ES-I3 (cell line): ENCODE results near the gene RGS7.
"Not testable (repeated sequence)": the region's sequence is repeated elsewhere in the genome, so short reads cannot be mapped to it uniquely, and the experiment has no call there.

Experiments used
- H3K36me3 ChIP-seq: 2 replicates; pipeline ENCODE4 v1.6.1; 2013; ENCODE audit warnings: mild to moderate bottlenecking, low read length, control low read depth, moderate library complexity; ENCODE audit not compliant: insufficient read depth
- H3K4me1 ChIP-seq: 2 replicates; pipeline ENCODE4 v1.6.1; 2013; ENCODE audit warnings: mild to moderate bottlenecking, control low read depth, low read length; ENCODE audit not compliant: insufficient read depth
- H3K9ac ChIP-seq: 2 replicates; pipeline ENCODE4 v1.6.1; 2013; ENCODE audit warnings: low read depth, mild to moderate bottlenecking, low read length, moderate library complexity
- H3K9me3 ChIP-seq: 2 replicates; pipeline ENCODE4 v1.6.1; 2013; ENCODE audit warnings: mild to moderate bottlenecking, low read length, moderate library complexity; ENCODE audit not compliant: control insufficient read depth, insufficient read depth

The RGS7 gene

DNA sequence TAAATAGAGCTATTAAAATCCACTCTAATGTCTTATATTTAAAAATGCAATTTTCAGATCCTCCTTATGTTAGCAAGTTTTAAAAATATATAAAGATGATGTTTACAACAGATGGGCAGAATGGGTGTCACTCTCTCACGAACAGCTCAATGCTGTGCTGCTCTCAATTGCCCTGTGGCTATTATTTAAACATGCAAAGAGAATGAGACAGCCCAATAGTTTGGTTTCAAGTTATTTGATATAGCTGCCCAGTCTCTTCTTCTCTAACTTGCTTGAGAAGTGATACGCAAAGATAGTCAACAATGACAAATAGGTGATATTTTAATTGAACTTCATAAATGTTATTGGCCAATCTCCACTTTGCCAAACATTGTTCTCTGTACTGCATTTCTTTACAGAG, 545.7 kb downstream of the RGS7 start:
- Histone ChIP-seq H3K4me1 (no peaks in the 10 kb centered on the region), H3K9me3 (no peaks in the 10 kb centered on the region), H3K9ac (no peak overlapping the region), H3K36me3 (no peaks in the 10 kb centered on the region)

- Histone ChIP-seq H3K4me1 (no peaks in the 10 kb centered on the region), H3K36me3 (no peaks in the 10 kb centered on the region), H3K9me3 (no peaks in the 10 kb centered on the region), H3K9ac (no peak overlapping the region)
Observed at GRCh38 chr1:240808381-240808780, 548.6 kb downstream of the RGS7 start.

- no peaks in the 10 kb centered on the region for H3K9me3 ChIP-seq
- H3K4me1 ChIP-seq: no peaks in the 10 kb centered on the region
- H3K36me3 ChIP-seq: no peaks in the 10 kb centered on the region
- no peak overlapping the region for H3K9ac ChIP-seq
Observed at GRCh38 chr1:240806200-240806745, 550.7 kb downstream of the RGS7 start.

DNA sequence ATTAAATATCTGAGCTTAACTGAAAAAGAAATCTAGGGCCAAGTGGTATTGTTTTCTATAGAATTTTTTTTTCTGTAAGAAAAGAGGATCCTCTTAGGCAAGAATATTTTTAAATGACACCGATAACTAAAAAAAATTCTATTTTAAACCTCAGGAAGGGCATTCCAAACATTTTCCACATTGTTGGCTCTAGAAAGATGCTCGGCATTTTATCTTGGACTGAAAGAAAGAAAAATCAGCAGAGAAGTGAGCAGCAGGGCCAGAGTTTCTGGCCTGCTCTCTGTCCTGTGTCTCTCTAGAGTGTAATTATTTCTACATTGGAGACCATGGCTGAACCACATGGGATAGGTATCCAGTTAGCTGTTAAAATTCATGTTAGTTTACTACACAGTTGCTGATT, 552.5 kb downstream of the RGS7 start:
- Histone ChIP-seq H3K9me3 (no peaks in the 10 kb centered on the region), H3K36me3 (no peaks in the 10 kb centered on the region), H3K4me1 (no peaks in the 10 kb centered on the region), H3K9ac (no peak overlapping the region)

GRCh38 chr1:240803151-240803550, 553.9 kb downstream of the RGS7 start:
- Histone ChIP-seq H3K9me3 (no peaks in the 10 kb centered on the region), H3K4me1 (no peaks in the 10 kb centered on the region), H3K36me3 (no peaks in the 10 kb centered on the region), H3K9ac (no peak overlapping the region)

GRCh38 chr1:240802271-240802670, 554.7 kb downstream of the RGS7 start:
- no peaks in the 10 kb centered on the region for H3K36me3 ChIP-seq
- H3K9me3 ChIP-seq: no peaks in the 10 kb centered on the region
- H3K4me1 ChIP-seq: no peaks in the 10 kb centered on the region
- H3K9ac ChIP-seq: no peak overlapping the region

- Histone ChIP-seq H3K4me1 (no peaks in the 10 kb centered on the region), H3K9ac (no peak overlapping the region), H3K36me3 (no peaks in the 10 kb centered on the region), H3K9me3 (no peaks in the 10 kb centered on the region)
Observed at GRCh38 chr1:240801442-240801841, 555.6 kb downstream of the RGS7 start.

DNA sequence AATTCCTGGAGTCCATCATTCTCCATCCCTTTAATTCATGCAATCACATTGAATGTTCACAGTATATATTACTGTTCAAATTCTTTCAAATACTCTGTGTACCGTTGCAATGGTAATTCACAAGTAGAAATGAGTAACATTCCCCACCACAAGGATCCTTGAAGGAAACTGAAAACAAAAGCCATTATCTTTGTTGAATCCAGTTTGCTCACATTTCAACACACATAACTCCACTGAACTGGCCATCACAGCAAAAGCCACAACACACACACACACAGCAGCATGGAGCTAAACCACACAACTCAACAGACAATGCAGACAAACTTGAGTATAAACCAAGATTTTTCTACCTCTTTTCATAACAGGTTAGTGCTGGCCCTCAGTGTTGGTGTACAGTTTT, 556.7 kb downstream of the RGS7 start:
- no peaks in the 10 kb centered on the region for H3K4me1 ChIP-seq
- H3K36me3 ChIP-seq: no peaks in the 10 kb centered on the region
- H3K9me3 ChIP-seq: no peaks in the 10 kb centered on the region
- no peak overlapping the region for H3K9ac ChIP-seq

GRCh38 chr1:240797050-240797449, 560.0 kb downstream of the RGS7 start:
- Histone ChIP-seq H3K36me3 (no peaks in the 10 kb centered on the region), H3K9ac (no peak overlapping the region), H3K9me3 (no peaks in the 10 kb centered on the region), H3K4me1 (no peaks in the 10 kb centered on the region)

- Histone ChIP-seq H3K9me3 (peaks cover 3% of the 10 kb centered on the region; the same call in 1 of the 2 replicates), H3K36me3 (no peaks in the 10 kb centered on the region), H3K9ac (no peak overlapping the region)
Observed at GRCh38 chr1:240794046-240794843, 562.8 kb downstream of the RGS7 start.

GRCh38 chr1:240792915-240793529, 564.0 kb downstream of the RGS7 start:
- Histone ChIP-seq H3K9ac (no peak overlapping the region), H3K9me3 (peaks cover 3% of the 10 kb centered on the region; the same call in 1 of the 2 replicates), H3K36me3 (no peaks in the 10 kb centered on the region), H3K4me1 (no peaks in the 10 kb centered on the region)

More at GRCh38 chr1:240794046-240794843, 562.8 kb downstream of the RGS7 start:
- no peaks in the 10 kb centered on the region for H3K4me1 ChIP-seq

DNA sequence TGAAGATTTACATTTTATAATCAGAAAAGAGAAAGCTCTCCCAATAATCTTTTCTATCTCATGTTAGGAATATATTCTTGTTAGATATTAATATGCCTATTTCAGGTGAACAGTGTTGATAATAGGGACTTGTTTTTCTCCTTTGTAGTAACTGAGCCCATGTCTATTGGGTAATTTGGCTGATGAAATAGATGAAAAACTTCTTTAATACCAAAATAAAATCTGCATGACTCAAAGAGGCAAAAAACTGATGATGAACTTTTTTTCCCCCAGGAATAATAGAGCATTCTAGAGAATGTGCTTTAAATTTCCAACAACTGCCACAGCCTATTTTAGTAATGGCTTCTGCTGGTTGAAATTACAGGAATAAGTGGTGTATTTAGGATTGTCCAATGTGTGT, 566.1 kb downstream of the RGS7 start:
- Histone ChIP-seq H3K9me3 (peaks cover 3% of the 10 kb centered on the region; the same call in 1 of the 2 replicates), H3K36me3 (no peaks in the 10 kb centered on the region), H3K4me1 (no peaks in the 10 kb centered on the region), H3K9ac (no peak overlapping the region)

DNA sequence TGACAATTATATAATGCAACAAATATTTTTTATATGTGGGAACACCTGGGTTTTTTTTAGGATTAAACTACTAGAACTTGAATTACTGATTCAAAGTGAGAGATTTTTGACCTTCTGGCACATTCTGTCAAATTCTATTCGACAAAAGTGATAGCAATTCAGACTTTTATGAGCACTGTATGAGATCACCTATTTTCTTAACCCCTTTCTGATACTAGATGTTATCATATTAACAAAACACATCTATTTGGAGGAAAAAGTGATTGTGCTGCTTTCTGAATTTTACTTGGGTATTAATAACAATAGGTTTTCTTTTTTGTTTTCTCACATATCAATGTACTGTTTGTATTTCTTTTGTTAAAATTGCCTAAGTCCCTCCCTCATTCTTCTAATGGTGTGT, 570.1 kb downstream of the RGS7 start:
- H3K9me3 ChIP-seq: peaks cover 3% of the 10 kb centered on the region; the same call in 1 of the 2 replicates
- H3K36me3 ChIP-seq: no peaks in the 10 kb centered on the region
- H3K9ac ChIP-seq: no peak overlapping the region
- H3K4me1 ChIP-seq: no peaks in the 10 kb centered on the region

- H3K4me1 ChIP-seq: no peaks in the 10 kb centered on the region
- no peaks in the 10 kb centered on the region for H3K36me3 ChIP-seq
- H3K9ac ChIP-seq: no peak overlapping the region
- H3K9me3 ChIP-seq: no peaks in the 10 kb centered on the region
Observed at GRCh38 chr1:240784776-240785175, 572.2 kb downstream of the RGS7 start.

GRCh38 chr1:240783728-240784137, 573.3 kb downstream of the RGS7 start:
- H3K9me3 ChIP-seq, H3K9ac ChIP-seq, H3K36me3 ChIP-seq, H3K4me1 ChIP-seq: not testable (repeated sequence)
